Loucy (cell line): ENCODE results near the gene ACTRT2.
A peak's percentile ranks its signal among the peaks of the same experiment; 100 is the strongest.

Experiments used
- H2AFZ ChIP-seq: fragments of 200-600 bp; sonication (generic); 2 replicates; pipeline ENCODE4 v1.6.0; 2016; ENCODE audit warnings: antibody characterized with exemption, mild to moderate bottlenecking, low read length, moderate library complexity
- H3F3A ChIP-seq: fragments of 200-600 bp; 2 replicates; pipeline ENCODE4 v1.6.0; 2016; ENCODE audit warnings: antibody characterized with exemption, low read depth, mild to moderate bottlenecking
- H3K27me3 ChIP-seq: fragments of 200-600 bp; sonication (generic); 2 replicates; pipeline ENCODE4 v1.6.1; 2014; ENCODE audit warnings: low read length, mild to moderate bottlenecking; ENCODE audit not compliant: insufficient read depth, poor library complexity, severe bottlenecking
- H3K36me3 ChIP-seq: fragments of 200-600 bp; sonication (generic); 2 replicates; pipeline ENCODE4 v1.6.1; 2016; ENCODE audit warnings: low read length; ENCODE audit not compliant: insufficient read depth
- H3K4me1 ChIP-seq: fragments of 200-600 bp; sonication (generic); 2 replicates; pipeline ENCODE4 v1.5.1; 2014; ENCODE audit warnings: low read length, mild to moderate bottlenecking; ENCODE audit not compliant: insufficient read depth, poor library complexity, severe bottlenecking
- H3K4me2 ChIP-seq: fragments of 200-600 bp; sonication (generic); 2 replicates; pipeline ENCODE4 v1.6.0; 2014; ENCODE audit warnings: antibody characterized with exemption, low read length, low read depth, mild to moderate bottlenecking; ENCODE audit not compliant: poor library complexity, severe bottlenecking
- H3K4me3 ChIP-seq: fragments of 200-600 bp; sonication (generic); 2 replicates; pipeline ENCODE4 v1.5.1; 2014; ENCODE audit warnings: low read length, mild to moderate bottlenecking, mixed read lengths; ENCODE audit not compliant: poor library complexity, severe bottlenecking
- H3K79me2 ChIP-seq: fragments of 200-600 bp; sonication (generic); 2 replicates; pipeline ENCODE4 v1.6.1; 2014; ENCODE audit warnings: low read length; ENCODE audit not compliant: insufficient read depth
- H3K9ac ChIP-seq: fragments of 200-600 bp; sonication (generic); 2 replicates; pipeline ENCODE4 v1.6.0; 2014; ENCODE audit warnings: mild to moderate bottlenecking, low read depth, low read length, moderate library complexity; ENCODE audit not compliant: poor library complexity, severe bottlenecking
- H3K9me2 ChIP-seq: fragments of 200-600 bp; sonication (generic); replicated peaks from 2 replicates; pipeline ENCODE4 v1.6.1; 2016; ENCODE audit warnings: low read depth, low read length, mixed read lengths
- H3K9me3 ChIP-seq: fragments of 200-600 bp; sonication (generic); 2 replicates; pipeline ENCODE4 v1.6.1; 2014; ENCODE audit warnings: mild to moderate bottlenecking, antibody characterized with exemption, low read length, low read depth; ENCODE audit not compliant: insufficient read depth
- H4K20me1 ChIP-seq: fragments of 200-600 bp; sonication (generic); 2 replicates; pipeline ENCODE4 v1.6.0; 2014; ENCODE audit warnings: antibody characterized with exemption, low read length, mild to moderate bottlenecking; ENCODE audit not compliant: insufficient read depth, poor library complexity, severe bottlenecking
- EZH2phosphoT487 ChIP-seq: fragments of 200-600 bp; IDR thresholded peaks from 2 replicates; pipeline ENCODE4 v1.6.1; 2018; ENCODE audit warnings: antibody characterized with exemption, mild to moderate bottlenecking, moderate library complexity, borderline replicate concordance
- TF ChIP-seq, protein P1 (sequence below): fragments of 200-600 bp; sonication (generic); conservative IDR thresholded peaks from 2 replicates; pipeline ENCODE4 v1.5.1; 2014; ENCODE audit warnings: mild to moderate bottlenecking, antibody characterized with exemption, low read length

Gene ACTRT2

DNA sequence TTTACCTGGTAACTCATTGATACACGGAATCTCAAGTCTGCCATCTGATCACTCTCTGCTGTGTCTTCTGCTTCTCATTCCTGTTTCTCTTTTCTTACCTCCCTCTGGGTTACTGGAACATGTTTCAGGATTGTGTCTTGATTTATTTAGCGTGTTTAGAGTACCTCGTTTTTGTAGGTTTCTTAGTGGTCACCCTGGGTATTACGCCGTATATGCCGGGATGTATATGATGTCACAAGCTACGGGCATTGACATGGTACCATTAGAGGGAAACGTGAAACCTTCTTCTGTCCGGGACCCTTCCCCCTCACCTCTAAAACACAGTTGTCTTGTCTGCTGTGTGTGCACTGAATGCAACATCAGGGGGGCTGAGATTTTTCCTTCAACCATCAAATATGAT is 2.8 kb downstream of the ACTRT2 start:
- no peaks in the 10 kb centered on the region for H3K9me2 ChIP-seq
- no peaks in the 10 kb centered on the region for H3K27me3 ChIP-seq
- H4K20me1 ChIP-seq = no peaks in the 10 kb centered on the region
- no peaks in the 10 kb centered on the region for H3K9me3 ChIP-seq
- no peaks in the 10 kb centered on the region for H3K79me2 ChIP-seq
- no peaks in the 10 kb centered on the region for H3K36me3 ChIP-seq
- H3K4me2 ChIP-seq = no peak overlapping the region
- H3F3A ChIP-seq = no peaks in the 10 kb centered on the region
- TF ChIP-seq, protein P1, sequence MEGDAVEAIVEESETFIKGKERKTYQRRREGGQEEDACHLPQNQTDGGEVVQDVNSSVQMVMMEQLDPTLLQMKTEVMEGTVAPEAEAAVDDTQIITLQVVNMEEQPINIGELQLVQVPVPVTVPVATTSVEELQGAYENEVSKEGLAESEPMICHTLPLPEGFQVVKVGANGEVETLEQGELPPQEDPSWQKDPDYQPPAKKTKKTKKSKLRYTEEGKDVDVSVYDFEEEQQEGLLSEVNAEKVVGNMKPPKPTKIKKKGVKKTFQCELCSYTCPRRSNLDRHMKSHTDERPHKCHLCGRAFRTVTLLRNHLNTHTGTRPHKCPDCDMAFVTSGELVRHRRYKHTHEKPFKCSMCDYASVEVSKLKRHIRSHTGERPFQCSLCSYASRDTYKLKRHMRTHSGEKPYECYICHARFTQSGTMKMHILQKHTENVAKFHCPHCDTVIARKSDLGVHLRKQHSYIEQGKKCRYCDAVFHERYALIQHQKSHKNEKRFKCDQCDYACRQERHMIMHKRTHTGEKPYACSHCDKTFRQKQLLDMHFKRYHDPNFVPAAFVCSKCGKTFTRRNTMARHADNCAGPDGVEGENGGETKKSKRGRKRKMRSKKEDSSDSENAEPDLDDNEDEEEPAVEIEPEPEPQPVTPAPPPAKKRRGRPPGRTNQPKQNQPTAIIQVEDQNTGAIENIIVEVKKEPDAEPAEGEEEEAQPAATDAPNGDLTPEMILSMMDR = peak; percentile 38; the same call in 1 of the 2 replicates
- no peak for TF ChIP-seq EZH2phosphoT487
- H2AFZ ChIP-seq = no peak overlapping the region
- H3K4me3 ChIP-seq = no peak overlapping the region
- H3K4me1 ChIP-seq = peaks cover 17% of the 10 kb centered on the region
- H3K9ac ChIP-seq = no peak overlapping the region

- Histone ChIP-seq H3K36me3 (no peaks in the 10 kb centered on the region), H3K4me3 (no peak overlapping the region), H3K4me2 (no peak overlapping the region), H3K79me2 (no peaks in the 10 kb centered on the region), H3K9ac (no peak overlapping the region), H4K20me1 (no peaks in the 10 kb centered on the region), H3K9me3 (no peaks in the 10 kb centered on the region), H3K4me1 (peaks cover 22% of the 10 kb centered on the region), H3K9me2 (no peaks in the 10 kb centered on the region), H3F3A (no peaks in the 10 kb centered on the region), H3K27me3 (no peaks in the 10 kb centered on the region), H2AFZ (no peak overlapping the region)
- TF ChIP-seq, protein P1 = no peak
- TF ChIP-seq EZH2phosphoT487 = no peak
Observed at GRCh38 chr1:3024588-3024987, 3.3 kb downstream of the ACTRT2 start.

GRCh38 chr1:3026124-3026523 is 4.9 kb downstream of the ACTRT2 start:
- no peaks in the 10 kb centered on the region for H3K27me3 ChIP-seq
- no peaks in the 10 kb centered on the region for H3K9me3 ChIP-seq
- H3F3A ChIP-seq = no peaks in the 10 kb centered on the region

More at GRCh38 chr1:3026124-3026523, 4.9 kb downstream of the ACTRT2 start:
- no peak overlapping the region for H3K9ac ChIP-seq
- no peak overlapping the region for H3K4me3 ChIP-seq
- no peaks in the 10 kb centered on the region for H4K20me1 ChIP-seq
- peaks cover 37% of the 10 kb centered on the region for H3K4me1 ChIP-seq
- H3K36me3 ChIP-seq = no peaks in the 10 kb centered on the region
- H2AFZ ChIP-seq = no peak overlapping the region
- no peak for TF ChIP-seq EZH2phosphoT487
- TF ChIP-seq, protein P1 = no peak
- no peaks in the 10 kb centered on the region for H3K79me2 ChIP-seq
- no peak overlapping the region for H3K4me2 ChIP-seq
- H3K9me2 ChIP-seq = no peaks in the 10 kb centered on the region
